ENCODE measurements around the gene ABR.
"Not testable (repeated sequence)": the region's sequence is repeated elsewhere in the genome, so short reads cannot be mapped to it uniquely, and the experiment has no call there.

ABR gene

GRCh38 chr17:1003972-1004768 is 175.6 kb downstream of the ABR start:
- DNase-seq = no peak

- DNase-seq = no peak
Observed at GRCh38 chr17:1003633-1003971, 176.2 kb downstream of the ABR start.

- no peak for DNase-seq
Observed at GRCh38 chr17:1002771-1003555, 176.8 kb downstream of the ABR start.

- no peak for DNase-seq
Observed at GRCh38 chr17:1002412-1002753, 177.4 kb downstream of the ABR start.

GRCh38 chr17:1001640-1002411 is 178.0 kb downstream of the ABR start:
- no peak for DNase-seq

- no peak for DNase-seq
Observed at GRCh38 chr17:1000597-1001461, 179.0 kb downstream of the ABR start.

- DNase-seq = no peak
Observed at GRCh38 chr17:998111-998510, 181.7 kb downstream of the ABR start.

- DNase-seq = peak; percentile 94
Observed at GRCh38 chr17:996554-997344, 183.0 kb downstream of the ABR start, which contains the start of gene TIMM22. TIMM22 (plus strand) TSS chr17:997129; CDS start chr17:997143, 14 bp downstream.

- DNase-seq = not testable (repeated sequence)
Observed at GRCh38 chr17:995324-995723, 184.5 kb downstream of the ABR start.

GRCh38 chr17:992933-993332 is 186.8 kb downstream of the ABR start:
- DNase-seq = no peak

- DNase-seq = no peak
Observed at GRCh38 chr17:988561-988960, 191.2 kb downstream of the ABR start.

GRCh38 chr17:987931-988330 is 191.8 kb downstream of the ABR start:
- no peak for DNase-seq

- DNase-seq = no peak
Observed at GRCh38 chr17:986322-986929, 193.4 kb downstream of the ABR start.

GRCh38 chr17:983921-984320 is 195.9 kb downstream of the ABR start:
- DNase-seq = no peak

- DNase-seq = no peak
Observed at GRCh38 chr17:981292-981658, 198.5 kb downstream of the ABR start.

- DNase-seq = peak; percentile 88
Observed at GRCh38 chr17:980406-981291, 199.1 kb downstream of the ABR start.

GRCh38 chr17:979539-980405 is 200.0 kb downstream of the ABR start, which contains the start of gene NXN:
NXN (minus strand) TSS chr17:979776.
- DNase-seq = peak; percentile 85

GRCh38 chr17:979212-979538 is 200.6 kb downstream of the ABR start:
- DNase-seq = no peak
